IPS DF 4.7 (cell line): ENCODE data around the gene CYFIP1.

Experiments
- DNase-seq: peaks from one replicate; pipeline ENCODE4 v3.0.0-alpha.2; 2013; ENCODE audit warnings: low spot score; ENCODE audit errors: extremely low read depth

The CYFIP1 gene

DNA sequence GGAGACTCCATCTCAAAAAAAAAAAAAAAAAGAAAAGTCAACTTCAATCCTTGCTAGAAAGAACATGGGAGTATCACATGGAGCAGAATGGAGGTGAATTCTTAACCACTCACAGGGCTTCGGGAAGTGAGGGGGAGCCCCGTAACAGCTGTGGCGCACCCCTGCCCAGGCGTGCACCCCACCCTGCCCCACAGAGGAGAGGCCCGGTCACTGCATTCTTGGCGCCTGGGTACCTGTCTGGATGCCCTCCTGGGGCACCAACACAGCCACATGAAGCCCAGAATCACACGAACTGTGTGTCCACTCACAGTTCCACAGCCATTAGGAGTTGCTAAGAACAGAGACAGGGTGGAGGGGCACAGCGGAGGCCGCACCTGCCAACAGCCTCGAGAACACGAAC, 89.9 kb downstream of the CYFIP1 start:
- no peak for DNase-seq

DNA sequence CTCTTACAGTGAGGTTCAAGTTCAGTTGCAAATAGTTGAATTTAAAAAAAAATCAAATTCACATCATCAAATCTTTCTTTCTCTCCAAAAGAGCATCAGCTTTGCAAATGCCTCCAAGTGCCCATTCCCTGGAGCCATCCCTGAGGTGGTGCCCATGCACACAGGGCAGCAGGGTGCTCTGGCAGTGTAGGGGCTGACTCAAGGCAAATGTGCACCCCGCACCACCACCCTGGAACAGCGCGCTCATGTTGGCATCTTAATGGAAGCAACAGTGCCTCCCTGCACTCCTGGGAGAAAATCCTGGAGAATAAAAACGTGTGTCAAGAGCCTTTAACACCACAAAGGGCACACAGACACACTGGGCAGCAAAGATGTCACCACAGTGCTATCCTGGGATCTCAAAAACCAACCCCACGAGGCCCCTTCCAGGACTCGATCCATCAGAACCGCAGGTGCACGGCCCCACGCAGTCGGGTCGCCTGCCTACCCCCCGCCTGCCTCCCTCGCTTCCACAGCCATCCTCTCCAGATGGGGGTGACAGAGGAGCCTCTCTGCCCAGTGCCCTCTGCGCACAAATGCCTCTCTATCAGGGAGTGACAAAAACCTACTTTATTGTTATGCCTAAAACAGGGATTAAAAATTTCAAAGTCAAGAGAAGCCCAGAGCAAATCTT, 90.9 kb downstream of the CYFIP1 start:
- no peak for DNase-seq

DNA sequence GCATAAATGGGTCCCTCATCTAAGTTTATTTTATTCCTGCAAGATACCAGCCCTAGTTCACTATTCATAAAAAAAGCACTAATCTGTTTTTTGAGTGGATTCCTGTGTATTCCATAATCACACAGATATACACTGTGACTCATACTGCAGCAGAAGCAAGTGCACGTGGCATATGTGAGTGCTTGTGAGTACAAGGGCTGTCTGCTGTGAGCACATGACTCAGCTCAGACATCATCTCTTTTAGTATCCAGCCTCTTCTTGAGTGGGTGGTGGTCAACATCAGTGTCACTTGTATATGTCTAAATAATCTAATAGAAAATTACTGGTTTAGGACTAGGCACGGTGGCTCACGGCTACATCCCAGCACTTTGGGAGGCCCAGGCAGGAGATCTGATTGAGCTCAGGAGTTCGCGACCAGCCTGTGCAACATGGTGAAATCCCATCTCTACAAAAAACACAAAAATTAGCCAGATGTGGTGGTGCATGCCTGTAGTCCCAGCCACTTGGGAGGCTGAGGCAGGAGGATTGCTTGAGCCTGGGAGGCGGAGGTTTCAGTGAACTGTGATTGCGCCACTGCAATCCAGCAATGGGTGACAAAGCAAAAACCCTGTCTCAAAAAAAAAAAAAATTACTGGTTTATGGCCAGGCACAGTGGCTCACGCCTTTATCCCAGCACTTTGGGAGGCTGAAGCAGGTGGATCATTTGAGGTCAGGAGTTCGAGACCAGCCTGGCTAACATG, 91.9 kb downstream of the CYFIP1 start:
- DNase-seq: no peak

DNA sequence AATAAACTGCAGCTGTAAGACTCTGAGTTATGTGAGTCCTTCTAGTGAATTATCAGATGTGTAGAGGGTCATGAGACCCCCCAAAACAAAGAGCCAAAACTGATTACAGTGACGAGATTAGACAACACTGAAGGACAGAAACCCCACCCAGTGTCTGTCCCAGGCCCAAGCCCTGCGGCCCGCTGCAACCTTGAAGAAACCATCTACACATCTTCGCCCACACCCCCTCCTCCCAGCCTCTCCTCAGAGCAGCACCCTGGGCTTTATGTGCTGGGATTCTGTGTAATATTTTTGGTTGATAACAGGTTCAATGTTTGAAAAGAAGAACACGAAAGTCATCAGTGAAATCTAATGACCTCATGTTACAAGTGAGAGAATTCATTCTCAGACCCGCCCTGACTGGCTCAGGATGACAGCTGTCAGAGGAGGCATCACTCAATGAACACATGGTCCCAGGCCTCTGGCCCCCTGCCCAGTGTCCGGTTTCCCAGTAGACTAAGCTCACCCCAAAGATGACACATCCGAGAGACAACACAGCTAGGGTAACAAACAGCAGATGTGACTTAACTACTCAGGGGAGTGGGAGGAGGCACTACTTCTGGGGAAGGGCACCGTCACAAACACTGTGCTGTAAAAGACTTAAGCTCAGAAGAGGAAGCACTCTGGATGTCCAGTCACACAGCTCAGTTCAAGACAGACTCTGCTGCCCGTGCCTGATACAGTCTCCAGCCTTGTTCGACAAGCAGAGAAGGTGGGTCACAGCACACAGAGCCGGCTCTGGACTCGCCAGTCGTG, 92.8 kb downstream of the CYFIP1 start:
- no peak for DNase-seq

DNA sequence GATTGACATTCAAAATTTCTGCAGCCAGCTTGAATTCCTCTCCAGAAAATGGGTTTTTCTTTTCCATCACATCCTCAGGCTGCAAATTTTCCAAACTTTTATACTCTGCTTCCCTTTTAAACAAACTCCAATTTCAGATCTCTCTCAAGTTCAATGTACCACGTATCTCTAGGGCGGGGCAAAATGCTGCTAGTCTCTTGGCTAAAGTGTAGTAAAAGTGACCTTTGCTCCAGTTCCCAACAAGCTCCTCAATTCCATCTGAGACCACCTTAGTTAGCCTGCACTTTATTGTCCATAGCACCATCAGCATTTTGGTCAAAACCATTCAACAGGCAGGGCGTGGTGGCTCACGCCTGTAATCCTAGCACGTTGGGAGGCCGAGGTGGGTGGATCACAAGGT, 95.0 kb downstream of the CYFIP1 start:
- DNase-seq: no peak

DNA sequence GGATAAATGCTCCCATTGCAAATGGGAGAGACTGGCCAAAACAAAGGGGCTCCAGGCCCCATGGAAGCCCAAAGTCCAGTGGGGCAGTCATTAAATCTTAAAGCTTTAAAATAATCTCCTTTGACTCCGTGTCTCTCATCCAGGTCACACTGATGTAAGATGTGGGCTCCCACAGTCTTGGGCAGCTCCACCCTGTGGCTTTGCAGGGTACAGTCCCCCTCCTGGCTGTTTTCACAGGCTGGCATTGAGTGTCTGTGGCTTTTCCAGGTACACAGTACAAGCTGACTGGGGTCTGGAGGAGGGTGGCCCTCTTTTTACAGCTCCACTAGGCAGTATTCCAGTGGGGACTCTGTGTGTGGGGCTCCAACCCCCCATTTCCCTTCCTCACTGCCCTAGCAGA, 95.8 kb downstream of the CYFIP1 start:
- no peak for DNase-seq

DNA sequence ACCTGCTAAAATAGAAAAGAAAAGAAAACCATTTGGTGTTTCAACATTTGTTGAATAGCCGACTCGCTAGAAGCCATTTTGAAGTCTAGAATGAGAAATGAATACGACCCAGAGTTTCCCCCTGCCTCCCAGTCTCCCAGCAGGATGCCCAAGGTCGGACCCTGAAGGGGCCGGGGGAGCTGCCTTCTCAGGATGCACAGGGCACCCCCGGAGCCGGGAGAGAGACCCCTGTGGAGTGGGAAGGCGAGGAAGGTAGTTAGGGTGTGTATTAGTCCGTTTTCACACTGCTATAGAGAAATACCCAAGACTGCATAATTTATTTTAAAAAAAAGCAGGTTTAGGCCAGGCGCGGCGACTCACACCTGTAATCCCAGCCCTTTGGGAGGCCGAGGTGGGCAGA, 97.0 kb downstream of the CYFIP1 start:
- no peak for DNase-seq

DNA sequence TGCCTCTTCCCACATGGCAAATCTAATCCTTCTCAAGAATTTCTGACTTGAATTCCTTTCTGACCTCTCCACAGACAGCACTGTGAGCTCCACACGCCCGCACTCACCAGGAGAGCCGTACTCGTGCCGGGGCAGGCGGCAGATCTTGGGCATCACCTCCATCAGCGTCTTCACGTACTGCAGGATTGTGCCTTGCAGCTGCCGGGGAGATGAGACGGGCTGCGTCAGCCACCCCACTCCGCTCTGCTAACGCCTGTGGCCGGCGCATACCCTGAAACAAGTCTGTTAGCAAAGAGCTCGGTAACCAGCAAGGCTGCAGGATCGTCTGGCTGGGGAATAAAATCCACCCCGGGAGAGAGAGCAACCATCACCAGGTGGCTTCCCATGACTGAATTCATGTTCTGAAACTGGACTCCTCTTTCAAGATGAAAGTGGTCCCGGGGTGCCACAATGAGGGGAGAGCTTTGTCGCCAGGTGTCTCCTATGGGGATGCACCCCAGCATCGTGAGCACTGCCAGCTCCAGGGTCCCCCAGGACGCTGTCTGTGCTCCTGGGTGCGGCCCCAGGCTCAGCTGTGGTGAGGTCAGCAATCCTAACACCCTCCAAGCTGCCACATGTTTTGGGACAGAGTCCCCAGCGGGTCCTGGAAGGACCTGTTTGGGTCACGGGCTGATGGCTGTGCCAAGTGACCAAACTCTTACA, 98.3 kb downstream of the CYFIP1 start:
- DNase-seq: no peak

DNA sequence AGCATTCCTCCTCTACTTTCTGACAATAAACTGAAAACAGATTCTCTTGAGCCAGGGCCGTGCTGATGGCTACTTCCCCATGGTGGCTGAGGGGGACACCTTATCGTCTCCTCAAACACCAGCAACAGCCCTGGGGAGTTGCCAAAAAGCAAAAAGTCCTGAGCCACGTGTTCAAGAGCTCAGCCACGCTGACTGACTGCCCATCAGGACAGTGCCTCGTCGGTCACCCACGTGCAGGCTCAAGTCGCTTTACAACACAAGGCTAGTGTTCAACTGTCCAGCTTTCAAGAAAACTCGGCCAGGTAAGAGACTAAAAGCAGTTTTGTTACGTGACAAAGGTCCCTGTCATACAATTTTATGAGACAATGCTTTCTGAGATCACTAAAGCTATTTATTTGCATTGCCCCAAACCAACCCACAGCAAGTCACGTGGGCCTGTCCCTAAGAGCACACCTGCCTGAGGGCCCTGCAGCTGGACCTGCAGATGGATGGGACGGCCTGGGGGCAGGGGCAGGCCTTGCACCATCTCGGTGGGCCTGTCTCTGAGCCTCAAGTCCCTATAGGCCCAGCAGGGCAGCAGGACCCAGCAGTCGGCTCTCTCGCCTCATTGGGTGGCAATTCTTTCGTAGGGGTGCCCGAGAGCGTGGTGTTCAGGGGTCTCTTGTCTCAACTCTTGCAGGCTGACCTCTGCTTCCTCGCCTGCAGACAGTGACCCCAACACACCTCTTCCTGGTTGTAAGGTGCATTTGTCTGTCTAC, 99.0 kb downstream of the CYFIP1 start:
- no peak for DNase-seq

DNA sequence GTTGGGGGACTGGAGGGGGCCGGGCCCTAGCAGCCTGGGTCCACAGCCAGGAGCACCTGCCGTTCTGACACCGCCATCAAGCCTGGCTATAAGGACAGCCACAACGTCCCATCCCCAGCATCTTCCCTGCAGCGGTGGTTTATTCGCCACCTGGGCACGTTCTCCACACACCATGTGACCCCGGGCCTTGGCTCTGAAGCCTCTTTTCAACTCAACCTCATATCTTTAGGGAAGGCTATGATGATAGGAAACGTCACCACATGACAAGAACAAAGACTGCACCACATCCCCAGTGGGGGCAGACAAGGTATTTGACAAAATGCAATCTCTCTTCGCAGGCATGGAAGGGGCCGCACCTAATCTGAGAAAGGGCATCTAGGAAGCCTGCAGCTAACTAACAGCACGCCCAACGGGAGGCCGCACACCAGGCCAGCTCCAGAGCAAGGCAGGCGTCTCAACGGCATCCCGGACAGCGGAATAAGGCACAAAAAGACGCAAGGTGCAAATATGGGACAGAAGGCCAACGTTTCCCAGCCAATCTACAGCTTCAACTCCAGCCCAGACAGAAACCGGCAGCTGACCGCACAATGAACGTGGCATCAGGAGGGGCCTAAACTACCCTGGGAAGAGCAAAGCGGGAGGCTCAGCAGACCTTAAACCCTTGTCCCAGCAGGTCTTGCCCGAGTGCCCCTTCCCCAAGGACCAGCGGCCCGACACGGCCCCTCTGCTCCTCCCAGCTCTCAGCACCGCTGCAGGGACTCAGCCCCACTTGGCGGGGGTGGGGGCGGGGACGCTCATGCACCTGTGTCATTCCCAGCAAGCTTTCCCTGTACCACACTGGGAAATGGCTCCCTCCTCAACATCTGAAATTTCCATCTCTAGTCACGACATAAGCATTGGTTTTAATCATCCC, 99.8 kb downstream of the CYFIP1 start:
- DNase-seq: no peak

DNA sequence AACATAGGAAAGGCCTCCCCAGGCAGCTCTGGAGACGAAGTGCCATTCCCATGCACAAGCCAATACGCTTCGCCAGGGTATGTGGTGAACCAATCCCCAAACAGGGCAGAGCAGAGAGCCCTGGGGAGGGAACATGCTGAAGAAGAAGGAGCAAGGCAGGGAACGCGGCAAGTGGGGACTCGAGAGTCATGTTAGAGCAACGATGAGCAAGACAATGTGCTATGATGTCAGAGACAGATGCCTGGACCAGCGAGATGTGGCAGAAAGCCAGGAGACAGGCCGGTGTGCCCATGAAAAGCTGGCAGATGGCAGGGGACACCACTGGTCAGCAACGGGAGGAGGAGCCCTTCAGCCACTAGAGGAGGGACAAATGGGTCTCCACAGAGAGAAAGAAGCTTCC, 102.1 kb downstream of the CYFIP1 start:
- DNase-seq: no peak

DNA sequence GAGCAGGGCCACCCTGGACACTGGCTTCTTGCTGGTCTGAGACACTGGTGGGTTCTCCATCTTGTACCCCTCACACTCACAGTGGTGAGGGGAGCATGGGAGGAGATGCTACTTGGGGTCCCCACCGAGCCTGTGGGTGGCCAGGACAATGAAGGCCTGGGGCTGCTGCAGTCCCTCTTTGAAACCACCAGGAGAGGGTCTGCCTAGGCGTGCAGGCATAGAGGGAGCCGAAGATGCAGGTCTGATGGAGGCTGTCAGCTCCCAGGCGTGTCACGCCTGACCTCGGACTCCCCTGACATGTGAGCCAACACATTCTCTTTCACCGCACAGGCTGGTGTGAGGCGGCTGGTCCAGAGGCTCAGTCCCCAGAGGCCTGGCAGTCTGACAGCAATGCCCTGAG, 102.6 kb downstream of the CYFIP1 start:
- no peak for DNase-seq

DNA sequence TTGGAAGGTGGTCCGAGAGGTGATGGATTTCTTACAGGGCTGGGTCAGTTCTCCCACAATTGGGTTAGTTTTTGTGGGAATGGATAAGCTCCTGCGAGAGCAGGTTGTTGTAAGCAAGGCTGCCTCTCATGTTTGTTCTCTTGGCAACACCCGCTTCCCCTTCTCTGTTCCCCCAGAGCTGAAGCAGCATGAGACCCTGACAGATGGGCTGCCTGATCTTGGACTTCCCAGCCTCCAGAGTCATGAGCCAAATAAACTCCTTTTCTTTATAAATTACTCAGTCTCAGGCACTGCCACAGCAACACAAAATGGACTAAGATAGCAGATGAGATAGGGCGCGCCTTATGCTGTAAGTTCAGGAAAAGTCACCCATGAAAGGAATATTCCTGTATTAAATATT, 103.1 kb downstream of the CYFIP1 start:
- no peak for DNase-seq

DNA sequence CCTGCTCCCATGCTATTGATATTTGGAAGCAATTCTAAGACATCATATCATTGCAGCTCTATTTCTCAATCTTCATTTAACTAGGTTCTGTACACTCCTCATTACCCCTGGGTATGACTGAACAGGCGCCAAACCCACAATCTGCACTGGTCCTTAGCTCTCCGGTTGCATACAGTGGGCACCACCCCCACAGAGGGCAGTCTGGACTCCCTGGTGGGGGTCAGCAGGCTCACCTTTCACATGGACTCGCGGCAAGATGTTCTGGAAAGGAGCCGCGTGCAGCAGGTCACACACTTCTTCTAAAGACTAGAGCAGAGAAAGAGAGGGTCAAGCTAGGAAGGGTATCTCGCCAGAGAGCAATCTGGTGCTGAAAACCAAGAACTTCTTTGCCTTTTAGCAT, 105.2 kb downstream of the CYFIP1 start:
- DNase-seq: no peak

DNA sequence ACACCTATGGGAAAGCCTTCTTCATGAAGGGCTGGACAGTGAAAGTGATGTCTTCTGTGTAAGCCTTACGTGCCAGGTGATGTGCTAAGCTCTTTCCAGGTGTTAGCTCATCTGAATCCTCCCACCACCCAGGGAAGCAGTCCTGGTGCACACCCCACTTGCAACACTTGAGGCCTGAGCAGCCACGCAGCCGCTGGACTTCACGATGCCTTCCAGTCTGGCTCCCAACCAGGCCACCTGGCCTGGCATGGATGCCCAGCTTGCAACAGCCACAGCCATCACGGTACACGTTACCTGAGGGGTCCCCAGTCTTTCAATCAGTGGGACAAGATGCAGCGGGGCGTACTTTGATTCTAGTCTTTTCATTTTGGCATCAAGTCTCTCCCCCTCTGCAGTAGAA, 105.9 kb downstream of the CYFIP1 start:
- DNase-seq: no peak

DNA sequence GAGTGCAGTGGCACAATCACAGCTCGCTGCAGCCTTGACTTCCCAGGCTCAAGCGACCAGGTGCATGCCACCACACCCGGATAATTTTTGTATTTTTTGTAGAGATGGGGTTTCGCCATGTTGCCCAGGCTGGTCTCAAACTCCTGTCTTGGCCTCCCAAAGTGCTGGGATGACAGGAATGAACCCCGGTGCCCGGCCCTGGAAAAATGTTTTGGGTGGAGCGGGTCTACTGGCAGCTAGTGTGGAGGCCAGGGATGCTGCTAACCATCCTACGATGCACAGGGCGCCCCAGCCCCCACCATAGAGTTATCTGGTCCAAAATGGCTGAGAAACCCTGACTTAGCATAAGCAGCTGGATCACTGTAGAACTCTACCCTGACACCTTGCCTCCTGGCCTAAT, 106.3 kb downstream of the CYFIP1 start:
- no peak for DNase-seq

DNA sequence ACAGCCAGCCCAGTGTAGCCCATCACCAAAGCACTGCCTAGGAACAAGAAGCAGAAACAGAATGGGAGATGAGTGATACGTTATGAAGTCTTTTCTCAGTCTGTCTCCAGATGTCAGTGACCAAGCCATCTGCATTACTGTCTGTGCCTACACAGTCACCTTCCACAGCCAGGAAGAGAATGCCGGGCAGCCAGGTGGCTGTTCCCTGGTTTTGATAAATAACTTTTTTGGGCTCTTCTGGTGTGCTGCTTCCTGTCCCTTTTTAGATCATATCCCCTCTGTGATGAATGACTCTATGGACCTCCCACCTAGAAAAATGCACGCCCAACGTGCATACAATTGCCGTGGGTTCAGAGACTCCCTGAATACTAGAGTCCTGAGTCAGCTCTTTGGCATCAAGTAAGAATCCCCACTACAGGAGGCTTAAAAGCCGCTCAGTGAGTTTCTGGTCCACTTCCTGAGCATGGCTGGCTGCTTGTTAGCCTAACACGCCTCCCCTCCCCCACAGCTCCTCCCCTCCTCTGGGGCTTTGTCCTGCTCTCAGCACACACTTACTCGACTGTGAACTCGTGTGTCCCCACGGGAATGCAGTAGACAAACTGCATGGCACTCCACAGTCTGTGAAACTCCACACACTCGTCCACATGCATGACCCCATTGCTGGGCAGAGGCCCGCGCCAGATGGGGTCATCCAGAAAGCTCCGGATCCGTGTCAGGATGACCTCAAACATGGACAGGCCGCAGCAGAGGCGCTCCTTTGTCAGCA, 107.0 kb downstream of the CYFIP1 start:
- DNase-seq: peak; percentile 41

DNA sequence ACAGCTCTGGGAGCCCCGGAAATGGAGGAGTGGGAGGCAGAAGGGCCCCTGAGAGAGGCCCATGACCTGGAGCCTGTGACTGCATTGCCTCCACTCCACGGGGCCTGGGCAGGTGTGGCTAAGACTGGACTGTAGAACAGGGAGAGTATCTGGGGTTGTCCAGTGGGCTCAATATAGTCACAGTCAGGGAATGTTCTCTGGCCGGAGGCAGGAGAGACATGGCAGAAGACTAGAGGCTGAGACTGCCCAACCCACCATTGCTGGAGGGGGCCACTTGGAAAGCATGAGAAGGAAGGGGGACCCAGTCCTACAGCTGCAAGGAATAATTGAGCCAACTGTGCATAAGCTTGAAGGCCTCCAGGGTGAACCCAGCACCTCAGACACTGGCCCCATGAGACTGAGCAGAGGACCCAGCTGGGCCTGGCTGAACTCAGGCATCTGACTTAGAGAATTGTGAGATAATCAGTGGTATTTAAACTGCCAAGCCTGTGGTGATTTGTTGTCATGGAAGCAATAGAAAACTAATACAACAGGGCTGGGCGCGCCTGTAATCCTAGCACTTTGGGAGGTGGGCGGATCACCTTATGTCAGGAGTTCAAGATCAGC, 108.6 kb downstream of the CYFIP1 start:
- no peak for DNase-seq

DNA sequence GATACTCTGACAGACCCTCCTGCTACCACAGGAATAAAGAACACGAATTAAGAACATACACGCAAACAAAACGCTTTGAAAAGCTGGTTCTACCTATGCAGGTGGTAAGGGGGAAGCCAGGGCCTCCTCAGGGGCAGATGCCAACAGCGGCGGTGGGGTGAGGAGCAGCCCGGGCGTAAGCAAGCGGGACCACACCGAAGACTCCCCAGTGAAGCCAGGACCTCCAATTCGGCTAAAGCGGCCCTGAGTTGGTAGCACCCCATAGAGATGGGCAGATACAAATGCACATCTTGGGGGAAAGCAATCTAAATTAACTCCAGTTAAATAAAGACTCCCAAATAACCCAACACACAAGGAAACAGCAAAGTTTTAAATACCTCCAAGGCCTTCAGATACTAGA, 109.3 kb downstream of the CYFIP1 start:
- no peak for DNase-seq
